Ectodermal cell (in vitro differentiated cells): ENCODE results near the gene SREK1.
A peak's percentile ranks its signal among the peaks of the same experiment; 100 is the strongest.

Source experiments
- H3K27ac ChIP-seq: 2 replicates; pipeline ENCODE4 v1.7.0; 2013; ENCODE audit warnings: mild to moderate bottlenecking, low read depth, low read length; ENCODE audit not compliant: insufficient read depth, poor library complexity, severe bottlenecking
- H3K27me3 ChIP-seq: 2 replicates; pipeline ENCODE4 v1.7.0; 2013; ENCODE audit warnings: mild to moderate bottlenecking, low read length; ENCODE audit not compliant: insufficient read depth, control insufficient read depth, poor library complexity, severe bottlenecking
- H3K36me3 ChIP-seq: one replicate; pipeline ENCODE4 v1.7.0; 2013; ENCODE audit warnings: low read length; ENCODE audit not compliant: control insufficient read depth, insufficient read depth
- H3K4me1 ChIP-seq: one replicate; pipeline ENCODE4 v1.7.0; 2013; ENCODE audit warnings: low read length; ENCODE audit not compliant: control insufficient read depth, insufficient read depth
- H3K4me3 ChIP-seq: 2 replicates; pipeline ENCODE4 v1.7.0; 2013; ENCODE audit warnings: low read depth, low read length, control low read depth; ENCODE audit not compliant: insufficient read depth
- H3K9me3 ChIP-seq: 2 replicates; pipeline ENCODE4 v1.7.0; 2013; ENCODE audit warnings: mild to moderate bottlenecking, low read length, moderate library complexity; ENCODE audit not compliant: control insufficient read depth
- WGBS, 2 experiments: methylation state at CpG; one replicate each; pipeline ENCODE4 v1.1.7; 2013; ENCODE audit warnings: missing lambda C conversion rate in 2 of 2; 5-methylcytosine and 5-hydroxymethylcytosine counted together

SREK1 gene

DNA sequence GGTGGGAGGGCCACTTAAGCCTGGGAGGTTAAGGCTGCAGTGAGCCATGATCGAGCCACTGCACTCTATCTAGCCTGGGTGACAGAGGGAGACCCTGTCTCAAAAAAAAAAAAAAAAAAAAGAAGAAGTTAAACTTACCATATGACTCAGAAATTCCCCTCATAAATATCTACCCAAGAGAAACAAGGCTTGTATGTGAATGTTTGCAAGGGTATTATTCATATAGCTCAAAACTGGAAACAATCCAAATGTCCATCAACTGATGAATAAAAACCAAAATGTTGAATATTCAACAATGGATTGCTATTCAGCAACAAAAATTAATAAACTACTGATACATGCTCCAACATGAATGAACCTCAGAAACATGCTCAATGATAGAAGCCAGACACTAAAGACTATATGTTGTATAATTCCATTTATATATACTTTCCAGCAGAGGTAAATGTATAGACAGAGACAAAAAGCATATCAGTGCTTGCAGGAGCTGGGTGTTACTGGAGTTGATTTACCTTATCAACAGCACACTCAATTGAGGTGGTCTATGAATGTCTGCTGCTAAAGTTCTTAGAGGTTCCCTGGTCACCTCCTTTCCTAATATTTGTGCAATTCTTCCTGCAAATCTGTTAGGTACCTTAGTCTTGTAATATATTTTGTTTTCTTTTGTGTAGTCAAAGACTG, 5.3 kb upstream of the SREK1 start:
- Histone ChIP-seq H3K27ac (no peak overlapping the region), H3K4me1 (peaks cover 4% of the 10 kb centered on the region), H3K4me3 (no peak overlapping the region), H3K27me3 (no peaks in the 10 kb centered on the region), H3K36me3 (no peaks in the 10 kb centered on the region), H3K9me3 (no peaks in the 10 kb centered on the region)
- WGBS, 2 experiments: 89 to 100% methylated on average over 1 of the region's 1 CpG

- H3K27me3 ChIP-seq: no peaks in the 10 kb centered on the region
- 87 to 89% methylated on average over 2 of the region's 2 CpGs for WGBS, 2 experiments
- no peaks in the 10 kb centered on the region for H3K36me3 ChIP-seq
- H3K27ac ChIP-seq: no peak overlapping the region
- H3K4me3 ChIP-seq: no peak overlapping the region
- H3K9me3 ChIP-seq: no peaks in the 10 kb centered on the region
- peaks cover 4% of the 10 kb centered on the region for H3K4me1 ChIP-seq
Observed at GRCh38 chr5:66139318-66139712, 4.8 kb upstream of the SREK1 start.

DNA sequence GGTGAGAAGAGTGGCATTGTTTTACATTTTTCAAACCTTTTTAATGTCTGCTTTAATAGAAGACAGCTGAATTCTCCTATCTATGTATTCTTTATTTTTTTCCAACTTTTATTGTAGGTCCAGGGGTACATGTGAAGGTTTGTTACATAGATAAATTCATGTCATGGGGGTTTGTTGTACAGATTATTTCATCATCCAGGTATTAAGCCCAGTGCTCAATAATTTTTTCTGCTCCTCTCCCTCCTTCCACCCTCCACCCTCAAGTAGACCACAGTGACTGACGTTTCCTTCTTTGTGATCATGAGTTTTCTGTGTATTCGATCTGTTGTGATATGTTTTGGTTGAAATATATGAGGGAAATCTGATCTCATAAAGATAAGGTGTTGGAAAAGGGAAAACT, 1.7 kb upstream of the SREK1 start:
- Histone ChIP-seq H3K27me3 (no peaks in the 10 kb centered on the region), H3K36me3 (no peaks in the 10 kb centered on the region), H3K4me3 (no peak overlapping the region), H3K9me3 (no peaks in the 10 kb centered on the region), H3K4me1 (peaks cover 4% of the 10 kb centered on the region), H3K27ac (no peak overlapping the region)
- 95 to 100% methylated on average over 2 of the region's 2 CpGs for WGBS, 2 experiments

DNA sequence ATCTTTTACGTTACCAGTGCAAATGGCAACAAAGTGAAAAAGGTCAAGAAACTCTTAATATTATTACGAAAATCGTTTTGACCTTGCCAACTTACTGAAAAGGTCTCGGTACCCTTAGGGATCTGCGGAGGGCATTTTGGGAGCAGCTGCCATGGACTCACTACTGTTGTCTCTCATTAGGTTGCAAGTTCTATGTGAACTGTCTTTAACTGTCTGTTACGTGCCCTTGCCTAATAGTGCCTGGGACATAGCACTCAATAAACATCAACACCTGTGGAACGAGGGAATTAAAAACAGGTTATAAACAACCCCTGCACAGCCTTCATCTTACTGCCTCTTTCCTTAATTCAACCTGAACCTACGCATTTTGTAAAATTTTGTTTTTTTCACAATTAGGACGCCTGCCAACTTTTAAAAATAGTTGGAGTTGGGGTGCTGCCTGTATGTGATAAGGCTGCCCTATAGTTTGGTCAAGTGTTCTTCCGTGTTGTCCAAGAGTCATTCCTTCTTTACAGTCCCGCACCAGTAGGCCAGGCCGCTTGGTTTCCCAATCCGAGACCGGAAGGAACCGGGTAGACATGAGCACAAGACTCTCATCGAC, 527 bp upstream of the SREK1 start:
- WGBS, 2 experiments: 33 to 34% methylated on average over 16 of the region's 16 CpGs
- Histone ChIP-seq H3K9me3 (no peaks in the 10 kb centered on the region), H3K27me3 (no peaks in the 10 kb centered on the region)

DNA sequence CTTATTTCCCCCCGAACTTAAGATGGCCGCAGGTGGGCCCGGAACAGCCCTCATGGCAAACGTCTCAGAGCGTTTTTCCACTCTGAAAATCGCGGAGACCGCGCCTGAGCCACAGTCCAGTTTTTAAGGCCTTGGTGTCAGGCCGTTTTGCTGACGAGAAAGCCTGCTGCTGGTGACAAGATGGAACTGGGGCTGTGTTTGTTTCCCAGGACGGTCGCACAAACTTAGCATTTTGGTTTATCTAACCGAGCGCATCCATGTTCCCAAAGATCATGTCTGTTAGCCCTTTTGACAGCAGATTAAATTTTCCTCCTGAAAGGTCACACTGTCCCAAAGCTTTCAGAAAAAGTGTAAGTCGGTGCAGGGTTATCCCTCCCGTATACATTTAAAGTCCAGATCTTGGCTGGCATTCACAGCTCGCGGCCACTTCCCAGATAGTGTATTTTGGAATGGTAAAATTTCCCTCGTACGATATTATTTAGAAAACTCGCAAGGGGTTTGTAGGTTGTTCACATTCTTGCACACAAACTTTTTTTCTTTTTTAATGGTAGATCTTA, 812 bp downstream of the SREK1 start:
- Histone ChIP-seq H3K4me3 (peak overlapping the region; percentile 83), H3K36me3 (no peaks in the 10 kb centered on the region), H3K4me1 (peaks cover 4% of the 10 kb centered on the region), H3K27me3 (no peaks in the 10 kb centered on the region), H3K9me3 (no peaks in the 10 kb centered on the region), H3K27ac (peak overlapping the region; percentile 98)
- WGBS, 2 experiments: 0% methylated on average over 19 to 22 of the region's 22 CpGs

More for the DNA sequence above, 527 bp upstream of the SREK1 start:
- Histone ChIP-seq H3K27ac (peak overlapping the region; percentile 98), H3K4me3 (peak overlapping the region; percentile 83), H3K4me1 (peaks cover 4% of the 10 kb centered on the region), H3K36me3 (no peaks in the 10 kb centered on the region)

DNA sequence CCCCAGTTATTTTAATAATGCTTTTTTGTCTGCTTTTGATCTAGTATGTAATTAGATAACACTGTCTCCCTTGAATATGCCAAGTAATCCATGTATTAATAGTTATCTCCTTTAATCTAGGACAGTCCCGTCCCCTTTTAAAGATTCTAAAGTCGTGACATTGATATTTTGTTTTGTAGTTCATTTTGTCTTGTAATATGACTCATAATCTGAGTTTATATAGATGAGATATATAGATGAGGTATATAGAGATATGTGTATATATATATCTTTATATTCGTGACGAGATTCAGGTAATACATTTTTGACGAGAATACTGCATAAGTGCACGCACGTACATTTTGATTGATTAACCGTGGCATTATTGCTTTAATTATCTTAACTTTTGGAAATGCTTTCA, 1.6 kb downstream of the SREK1 start:
- no peaks in the 10 kb centered on the region for H3K36me3 ChIP-seq
- H3K4me1 ChIP-seq: peaks cover 4% of the 10 kb centered on the region
- no peak overlapping the region for H3K27ac ChIP-seq
- H3K27me3 ChIP-seq: no peaks in the 10 kb centered on the region
- H3K4me3 ChIP-seq: peak overlapping the region; percentile 83
- WGBS, 2 experiments: 82 to 88% methylated on average over 6 to 8 of the region's 8 CpGs
- no peaks in the 10 kb centered on the region for H3K9me3 ChIP-seq

- WGBS, 2 experiments: 96 to 98% methylated on average over 3 of the region's 3 CpGs
- H3K4me3 ChIP-seq: no peak overlapping the region
- no peaks in the 10 kb centered on the region for H3K4me1 ChIP-seq
- H3K27me3 ChIP-seq: no peaks in the 10 kb centered on the region
- H3K36me3 ChIP-seq: no peaks in the 10 kb centered on the region
- no peak overlapping the region for H3K27ac ChIP-seq
- H3K9me3 ChIP-seq: no peaks in the 10 kb centered on the region
Observed at GRCh38 chr5:66149950-66150349, 5.8 kb downstream of the SREK1 start.

DNA sequence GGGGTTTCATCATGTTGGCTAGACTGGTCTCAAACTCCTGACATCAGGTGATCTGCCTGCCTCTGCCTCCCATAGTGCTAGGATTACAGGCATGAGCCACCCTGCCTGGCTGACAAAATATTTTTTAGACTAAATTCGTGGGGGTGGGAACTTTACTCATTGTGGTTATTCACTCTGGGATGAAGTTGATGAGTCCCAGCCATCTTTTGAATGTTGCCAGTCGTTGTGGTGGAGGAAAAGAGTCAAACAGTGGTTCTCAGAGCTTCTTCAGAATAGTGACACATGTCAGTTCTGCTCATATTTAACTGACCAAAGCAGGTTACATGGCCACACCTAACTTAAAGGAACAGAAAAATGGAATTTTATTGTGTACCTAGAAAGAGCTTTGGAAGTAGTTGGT, 6.9 kb downstream of the SREK1 start:
- 86 to 99% methylated on average over 2 of the region's 2 CpGs for WGBS, 2 experiments
- Histone ChIP-seq H3K27ac (no peak overlapping the region), H3K4me1 (no peaks in the 10 kb centered on the region), H3K4me3 (no peak overlapping the region), H3K9me3 (no peaks in the 10 kb centered on the region), H3K36me3 (no peaks in the 10 kb centered on the region), H3K27me3 (no peaks in the 10 kb centered on the region)

- H3K27ac ChIP-seq: no peak overlapping the region
- no peaks in the 10 kb centered on the region for H3K4me1 ChIP-seq
- 100% methylated on average over 1 of the region's 1 CpG; no CpG with 5 or more reads in 1 of the 2 experiments for WGBS, 2 experiments
- no peak overlapping the region for H3K4me3 ChIP-seq
- H3K27me3 ChIP-seq: no peaks in the 10 kb centered on the region
- no peaks in the 10 kb centered on the region for H3K9me3 ChIP-seq
- H3K36me3 ChIP-seq: no peaks in the 10 kb centered on the region
Observed at GRCh38 chr5:66151491-66151890, 7.4 kb downstream of the SREK1 start.

GRCh38 chr5:66157046-66157445, 12.9 kb downstream of the SREK1 start:
- Histone ChIP-seq H3K4me1 (no peaks in the 10 kb centered on the region), H3K36me3 (peaks cover 19% of the 10 kb centered on the region), H3K27me3 (no peaks in the 10 kb centered on the region), H3K9me3 (no peaks in the 10 kb centered on the region), H3K27ac (no peak overlapping the region), H3K4me3 (no peak overlapping the region)
- WGBS, 2 experiments: 83% methylated on average over 1 of the region's 1 CpG; no CpG with 5 or more reads in 1 of the 2 experiments
